Loucy (cell line): ENCODE measurements around the gene NIN.

ENCODE experiments used
- CTCF ChIP-seq: fragments of 200-600 bp; sonication (generic); conservative IDR thresholded peaks from 2 replicates; pipeline ENCODE4 v1.5.1; 2014; ENCODE audit warnings: mild to moderate bottlenecking, antibody characterized with exemption, low read length
- EZH2phosphoT487 ChIP-seq: fragments of 200-600 bp; IDR thresholded peaks from 2 replicates; pipeline ENCODE4 v1.6.1; 2018; ENCODE audit warnings: antibody characterized with exemption, mild to moderate bottlenecking, moderate library complexity, borderline replicate concordance

DNA sequence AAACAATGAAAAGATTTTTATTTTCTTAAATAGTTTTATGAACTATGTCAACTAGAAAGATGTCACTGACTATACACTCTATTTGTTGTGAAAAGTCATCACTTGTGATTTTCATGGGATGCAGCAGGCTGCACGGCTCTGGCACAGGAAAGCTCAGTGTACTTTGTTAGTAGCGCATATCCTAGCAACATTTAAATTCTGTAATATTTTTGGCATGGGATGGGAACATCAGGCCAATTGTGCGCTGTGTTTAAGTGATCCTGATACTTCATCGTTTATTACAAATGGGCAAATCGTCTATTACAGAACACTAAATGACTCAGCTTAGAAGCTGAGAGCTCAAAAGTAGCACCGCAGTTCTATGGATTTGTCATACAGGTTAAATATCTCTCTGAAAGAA is 102.1 kb downstream of the NIN start:
- no peak for TF ChIP-seq CTCF
- no peak for TF ChIP-seq EZH2phosphoT487
